ENCODE measurements around the gene TMEM212.

TMEM212 gene

GRCh38 chr3:171841620-171842000 is 1.5 kb upstream of the TMEM212 start:
- H2AK5ac ChIP-seq (ENCODE audit: low read length, severe bottlenecking): no peak overlapping the region
- H3K9me3 ChIP-seq (ENCODE audit: control insufficient read depth, low read length): no peaks in the 10 kb centered on the region
- no peak overlapping the region for H4K8ac ChIP-seq (ENCODE audit: low read length)
- H2BK5ac ChIP-seq (ENCODE audit: low read depth, low read length, poor library complexity, severe bottlenecking): no peak overlapping the region
- H3K4me1 ChIP-seq (ENCODE audit: control insufficient read depth, insufficient read depth, low read depth, low read length): peaks cover 2% of the 10 kb centered on the region
- no peak overlapping the region for H2BK12ac ChIP-seq (ENCODE audit: low read length in 2 of 2)
- no peaks in the 10 kb centered on the region for H3K79me1 ChIP-seq (replicated peaks; ENCODE audit: low read length, poor library complexity, severe bottlenecking)
- H2BK15ac ChIP-seq (ENCODE audit: low read depth, poor library complexity, severe bottlenecking): no peak overlapping the region
- H3K4me3 ChIP-seq (ENCODE audit: insufficient read depth in 1 of 2, low read depth in 1 of 2, low read length in 2 of 2): no peak overlapping the region
- no peak overlapping the region for H3K14ac ChIP-seq (ENCODE audit: low read length in 2 of 2)
- no peak overlapping the region for H4K91ac ChIP-seq (ENCODE audit: low read length)
- no peak overlapping the region for H3K18ac ChIP-seq (ENCODE audit: low read depth in 1 of 2, low read length in 2 of 2)
- no peak overlapping the region for H3K27ac ChIP-seq (ENCODE audit: low read length, poor library complexity, severe bottlenecking)
- no peak overlapping the region for H3K23ac ChIP-seq (ENCODE audit: low read length in 2 of 2)
- no peak overlapping the region for H2BK120ac ChIP-seq (ENCODE audit: low read depth, low read length)
- no peak overlapping the region for H3K9ac ChIP-seq (ENCODE audit: low read length)
- no peaks in the 10 kb centered on the region for H3K27me3 ChIP-seq (ENCODE audit: control insufficient read depth in 1 of 2, insufficient read depth in 1 of 2, low read length in 2 of 2)
- H2AFZ ChIP-seq (ENCODE audit: low read depth, low read length): no peak overlapping the region
- DNase-seq: peak; percentile 71
- no peak overlapping the region for H3K4ac ChIP-seq (ENCODE audit: low read depth in 1 of 2, low read length in 2 of 2)
- no peaks in the 10 kb centered on the region for H3K36me3 ChIP-seq (ENCODE audit: control insufficient read depth in 1 of 2, insufficient read depth in 2 of 2, low read depth in 1 of 2, low read length in 2 of 2)
- WGBS: 65% methylated on average over 1 of the region's 1 CpG
- no peak overlapping the region for H3K4me2 ChIP-seq (ENCODE audit: low read length, poor library complexity, severe bottlenecking)

- Histone ChIP-seq H4K91ac (ENCODE audit: low read length) (no peak overlapping the region), H2BK15ac (ENCODE audit: low read depth, poor library complexity, severe bottlenecking) (no peak overlapping the region), H4K8ac (ENCODE audit: low read length) (no peak overlapping the region), H3K9me3 (ENCODE audit: control insufficient read depth, low read length) (no peaks in the 10 kb centered on the region), H3K27ac (ENCODE audit: low read length, poor library complexity, severe bottlenecking) (no peak overlapping the region), H3K18ac (ENCODE audit: low read depth in 1 of 2, low read length in 2 of 2) (no peak overlapping the region), H3K23ac (ENCODE audit: low read length in 2 of 2) (no peak overlapping the region), H2BK120ac (ENCODE audit: low read depth, low read length) (no peak overlapping the region), H3K4me2 (ENCODE audit: low read length, poor library complexity, severe bottlenecking) (no peak overlapping the region), H3K9ac (ENCODE audit: low read length) (no peak overlapping the region), H2AFZ (ENCODE audit: low read depth, low read length) (no peak overlapping the region), H3K27me3 (ENCODE audit: control insufficient read depth in 1 of 2, insufficient read depth in 1 of 2, low read length in 2 of 2) (no peaks in the 10 kb centered on the region), H3K4me1 (ENCODE audit: control insufficient read depth, insufficient read depth, low read depth, low read length) (peaks cover 2% of the 10 kb centered on the region), H2AK5ac (ENCODE audit: low read length, severe bottlenecking) (no peak overlapping the region), H3K79me1 (replicated peaks; ENCODE audit: low read length, poor library complexity, severe bottlenecking) (no peaks in the 10 kb centered on the region), H2BK5ac (ENCODE audit: low read depth, low read length, poor library complexity, severe bottlenecking) (no peak overlapping the region), H3K4ac (ENCODE audit: low read depth in 1 of 2, low read length in 2 of 2) (no peak overlapping the region), H3K36me3 (ENCODE audit: control insufficient read depth in 1 of 2, insufficient read depth in 2 of 2, low read depth in 1 of 2, low read length in 2 of 2) (no peaks in the 10 kb centered on the region), H2BK12ac (ENCODE audit: low read length in 2 of 2) (no peak overlapping the region), H3K4me3 (ENCODE audit: insufficient read depth in 1 of 2, low read depth in 1 of 2, low read length in 2 of 2) (no peak overlapping the region), H3K14ac (ENCODE audit: low read length in 2 of 2) (no peak overlapping the region)
- no CpG with 5 or more reads among the region's 2 CpGs for whole genome bisulfite sequencing
- DNase-seq: no peak
Observed at GRCh38 chr3:171844873-171845272, 1.7 kb downstream of the TMEM212 start.

GRCh38 chr3:171845481-171846284 is 2.5 kb downstream of the TMEM212 start:
- peak overlapping the region; percentile 33 for H2AK5ac ChIP-seq (ENCODE audit: low read length, severe bottlenecking)
- H3K4me3 ChIP-seq (ENCODE audit: insufficient read depth in 1 of 2, low read depth in 1 of 2, low read length in 2 of 2): no peak overlapping the region
- no peak overlapping the region for H3K9ac ChIP-seq (ENCODE audit: low read length)
- H3K4me1 ChIP-seq (ENCODE audit: control insufficient read depth, insufficient read depth, low read depth, low read length): peaks cover under 1% of the 10 kb centered on the region
- peak overlapping the region; percentile 8 for H3K27ac ChIP-seq (ENCODE audit: low read length, poor library complexity, severe bottlenecking)
- no peak overlapping the region for H2BK5ac ChIP-seq (ENCODE audit: low read depth, low read length, poor library complexity, severe bottlenecking)
- H3K18ac ChIP-seq (ENCODE audit: low read depth in 1 of 2, low read length in 2 of 2): peak overlapping the region; percentile 28 to 50
- no peak for DNase-seq
- H3K36me3 ChIP-seq (ENCODE audit: control insufficient read depth in 1 of 2, insufficient read depth in 2 of 2, low read depth in 1 of 2, low read length in 2 of 2): no peaks in the 10 kb centered on the region
- no peak overlapping the region for H3K4me2 ChIP-seq (ENCODE audit: low read length, poor library complexity, severe bottlenecking)
- no peaks in the 10 kb centered on the region for H3K9me3 ChIP-seq (ENCODE audit: control insufficient read depth, low read length)
- whole genome bisulfite sequencing: 47% methylated on average over 3 of the region's 3 CpGs
- no peak overlapping the region for H2AFZ ChIP-seq (ENCODE audit: low read depth, low read length)
- H3K27me3 ChIP-seq (ENCODE audit: control insufficient read depth in 1 of 2, insufficient read depth in 1 of 2, low read length in 2 of 2): no peaks in the 10 kb centered on the region
- H3K4ac ChIP-seq (ENCODE audit: low read depth in 1 of 2, low read length in 2 of 2): peak overlapping the region in 1 of 2 experiments; percentile 73
- peak overlapping the region; percentile 65 for H4K8ac ChIP-seq (ENCODE audit: low read length)
- H2BK120ac ChIP-seq (ENCODE audit: low read depth, low read length): no peak overlapping the region
- H2BK15ac ChIP-seq (ENCODE audit: low read depth, poor library complexity, severe bottlenecking): no peak overlapping the region
- no peak overlapping the region for H3K23ac ChIP-seq (ENCODE audit: low read length in 2 of 2)
- H3K79me1 ChIP-seq (replicated peaks; ENCODE audit: low read length, poor library complexity, severe bottlenecking): no peaks in the 10 kb centered on the region
- H4K91ac ChIP-seq (ENCODE audit: low read length): peak overlapping the region; percentile 14
- no peak overlapping the region for H3K14ac ChIP-seq (ENCODE audit: low read length in 2 of 2)
- H2BK12ac ChIP-seq (ENCODE audit: low read length in 2 of 2): peak overlapping the region; percentile 85 to 94

GRCh38 chr3:171846597-171846996 is 3.4 kb downstream of the TMEM212 start:
- H4K91ac ChIP-seq (ENCODE audit: low read length): no peak overlapping the region
- H3K4me1 ChIP-seq (ENCODE audit: control insufficient read depth, insufficient read depth, low read depth, low read length): no peaks in the 10 kb centered on the region
- no peak overlapping the region for H3K14ac ChIP-seq (ENCODE audit: low read length in 2 of 2)
- H2BK5ac ChIP-seq (ENCODE audit: low read depth, low read length, poor library complexity, severe bottlenecking): no peak overlapping the region
- no peak overlapping the region for H3K4me3 ChIP-seq (ENCODE audit: insufficient read depth in 1 of 2, low read depth in 1 of 2, low read length in 2 of 2)
- H3K27ac ChIP-seq (ENCODE audit: low read length, poor library complexity, severe bottlenecking): peak overlapping the region; percentile 27
- H3K4me2 ChIP-seq (ENCODE audit: low read length, poor library complexity, severe bottlenecking): no peak overlapping the region
- no peak overlapping the region for H2AFZ ChIP-seq (ENCODE audit: low read depth, low read length)
- H3K18ac ChIP-seq (ENCODE audit: low read depth in 1 of 2, low read length in 2 of 2): no peak overlapping the region
- no peaks in the 10 kb centered on the region for H3K36me3 ChIP-seq (ENCODE audit: control insufficient read depth in 1 of 2, insufficient read depth in 2 of 2, low read depth in 1 of 2, low read length in 2 of 2)
- no peak overlapping the region for H3K4ac ChIP-seq (ENCODE audit: low read depth in 1 of 2, low read length in 2 of 2)
- WGBS: 0% methylated on average over 2 of the region's 2 CpGs
- no peaks in the 10 kb centered on the region for H3K27me3 ChIP-seq (ENCODE audit: control insufficient read depth in 1 of 2, insufficient read depth in 1 of 2, low read length in 2 of 2)
- no peak overlapping the region for H3K9ac ChIP-seq (ENCODE audit: low read length)
- H4K8ac ChIP-seq (ENCODE audit: low read length): no peak overlapping the region
- no peak overlapping the region for H2BK120ac ChIP-seq (ENCODE audit: low read depth, low read length)
- no peaks in the 10 kb centered on the region for H3K79me1 ChIP-seq (replicated peaks; ENCODE audit: low read length, poor library complexity, severe bottlenecking)
- H3K23ac ChIP-seq (ENCODE audit: low read length in 2 of 2): no peak overlapping the region
- DNase-seq: peak; percentile 82
- no peak overlapping the region for H2BK15ac ChIP-seq (ENCODE audit: low read depth, poor library complexity, severe bottlenecking)
- no peaks in the 10 kb centered on the region for H3K9me3 ChIP-seq (ENCODE audit: control insufficient read depth, low read length)
- H2AK5ac ChIP-seq (ENCODE audit: low read length, severe bottlenecking): no peak overlapping the region
- no peak overlapping the region for H2BK12ac ChIP-seq (ENCODE audit: low read length in 2 of 2)

All from mesenchymal stem cell (in vitro differentiated cells and primary cell).